Activated naive CD8-positive, alpha-beta T cell (primary cell): ENCODE results near the gene UBA3.

Experiments
- H3K27ac Mint-ChIP-seq: one replicate; pipeline ENCODE4 v1.8.0; 2021; ENCODE audit warnings: mixed read lengths
- H3K27me3 Mint-ChIP-seq: one replicate; pipeline ENCODE4 v1.8.0; 2021; ENCODE audit warnings: mixed read lengths
- H3K36me3 Mint-ChIP-seq: one replicate; pipeline ENCODE4 v1.8.0; 2021; ENCODE audit warnings: mixed read lengths
- H3K4me1 Mint-ChIP-seq: one replicate; pipeline ENCODE4 v1.8.0; 2021; ENCODE audit warnings: low read depth, mixed read lengths
- H3K4me3 Mint-ChIP-seq: one replicate; pipeline ENCODE4 v1.8.0; 2021; ENCODE audit warnings: mild to moderate bottlenecking, mixed read lengths
- H3K9me3 Mint-ChIP-seq: one replicate; pipeline ENCODE4 v1.8.0; 2021; ENCODE audit warnings: low read depth, mixed read lengths

UBA3 gene

DNA sequence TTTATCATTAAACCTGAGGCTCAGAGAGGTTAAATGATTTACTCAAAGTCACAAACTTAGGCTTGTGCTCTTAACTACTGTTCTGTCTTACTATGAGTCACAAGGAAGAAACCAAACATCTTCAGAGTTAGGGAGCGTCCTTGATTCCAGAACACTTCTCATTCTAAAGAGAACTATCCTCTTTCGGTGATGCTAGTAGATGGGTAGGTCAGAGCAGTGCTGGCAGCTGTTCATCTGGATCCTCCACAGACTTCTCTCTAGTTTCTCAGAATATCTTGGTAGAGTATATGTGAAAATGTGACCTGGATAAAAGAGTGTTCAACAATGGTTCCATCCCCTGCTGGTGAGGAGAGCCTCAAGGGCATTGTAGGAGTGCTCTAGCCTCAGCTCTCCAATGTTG, 7.9 kb upstream of the UBA3 start:
- H3K4me3 Mint-ChIP-seq = peak overlapping the region; percentile 81
- H3K27me3 Mint-ChIP-seq = no peaks in the 10 kb centered on the region
- no peaks in the 10 kb centered on the region for H3K36me3 Mint-ChIP-seq
- no peaks in the 10 kb centered on the region for H3K9me3 Mint-ChIP-seq
- H3K27ac Mint-ChIP-seq = peak overlapping the region; percentile 86
- peaks cover 80% of the 10 kb centered on the region for H3K4me1 Mint-ChIP-seq

- Mint-ChIP-seq H3K4me3 (peak overlapping the region; percentile 81), H3K36me3 (no peaks in the 10 kb centered on the region), H3K27me3 (no peaks in the 10 kb centered on the region)
Observed at GRCh38 chr3:69087030-69087791, 7.0 kb upstream of the UBA3 start.

GRCh38 chr3:69085833-69086722, 5.9 kb upstream of the UBA3 start:
- H3K27me3 Mint-ChIP-seq = no peaks in the 10 kb centered on the region

More at GRCh38 chr3:69087030-69087791, 7.0 kb upstream of the UBA3 start:
- Mint-ChIP-seq H3K4me1 (peaks cover 82% of the 10 kb centered on the region), H3K27ac (peak overlapping the region; percentile 80), H3K9me3 (no peaks in the 10 kb centered on the region)

DNA sequence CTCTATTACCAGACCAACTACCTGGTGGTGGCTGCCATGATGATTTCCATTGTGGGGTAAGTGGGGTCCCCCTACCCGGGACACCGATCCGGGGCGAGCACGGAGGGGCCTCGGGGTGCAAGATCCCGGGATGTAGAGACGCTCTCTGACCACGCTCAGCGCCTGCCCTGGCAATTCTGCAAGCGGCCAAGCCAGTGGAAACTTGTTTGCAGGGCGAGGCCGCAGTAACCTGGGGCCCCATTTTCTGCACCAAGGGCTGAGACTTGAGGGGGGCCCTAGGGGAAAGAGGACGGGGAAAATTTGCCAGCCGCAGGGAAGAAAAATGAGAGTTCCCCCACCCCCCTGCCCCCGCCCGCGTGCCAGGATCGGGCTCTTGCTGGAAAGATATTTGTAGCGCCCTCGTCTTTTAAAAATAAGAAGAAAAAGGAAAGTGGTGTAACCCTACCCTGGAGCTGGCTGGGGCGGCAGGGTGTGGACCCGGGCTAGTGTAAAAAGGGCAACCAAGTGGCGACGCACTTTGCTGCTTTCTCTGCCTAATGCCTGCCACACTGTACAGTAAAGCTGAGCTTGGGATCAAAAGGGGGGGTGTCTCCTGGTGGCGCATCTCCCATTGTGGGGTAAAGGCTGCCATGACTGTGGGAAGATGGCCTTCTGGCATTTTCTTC, 5.1 kb upstream of the UBA3 start:
- Mint-ChIP-seq H3K4me3 (peak overlapping the region; percentile 96), H3K9me3 (no peaks in the 10 kb centered on the region), H3K36me3 (no peaks in the 10 kb centered on the region), H3K27ac (peak overlapping the region; percentile 99), H3K27me3 (no peaks in the 10 kb centered on the region), H3K4me1 (peaks cover 83% of the 10 kb centered on the region)

More at GRCh38 chr3:69085833-69086722, 5.9 kb upstream of the UBA3 start:
- H3K4me3 Mint-ChIP-seq = peak overlapping the region; percentile 96
- no peaks in the 10 kb centered on the region for H3K36me3 Mint-ChIP-seq
- H3K4me1 Mint-ChIP-seq = peaks cover 82% of the 10 kb centered on the region
- H3K27ac Mint-ChIP-seq = peak overlapping the region; percentile 99
- no peaks in the 10 kb centered on the region for H3K9me3 Mint-ChIP-seq

DNA sequence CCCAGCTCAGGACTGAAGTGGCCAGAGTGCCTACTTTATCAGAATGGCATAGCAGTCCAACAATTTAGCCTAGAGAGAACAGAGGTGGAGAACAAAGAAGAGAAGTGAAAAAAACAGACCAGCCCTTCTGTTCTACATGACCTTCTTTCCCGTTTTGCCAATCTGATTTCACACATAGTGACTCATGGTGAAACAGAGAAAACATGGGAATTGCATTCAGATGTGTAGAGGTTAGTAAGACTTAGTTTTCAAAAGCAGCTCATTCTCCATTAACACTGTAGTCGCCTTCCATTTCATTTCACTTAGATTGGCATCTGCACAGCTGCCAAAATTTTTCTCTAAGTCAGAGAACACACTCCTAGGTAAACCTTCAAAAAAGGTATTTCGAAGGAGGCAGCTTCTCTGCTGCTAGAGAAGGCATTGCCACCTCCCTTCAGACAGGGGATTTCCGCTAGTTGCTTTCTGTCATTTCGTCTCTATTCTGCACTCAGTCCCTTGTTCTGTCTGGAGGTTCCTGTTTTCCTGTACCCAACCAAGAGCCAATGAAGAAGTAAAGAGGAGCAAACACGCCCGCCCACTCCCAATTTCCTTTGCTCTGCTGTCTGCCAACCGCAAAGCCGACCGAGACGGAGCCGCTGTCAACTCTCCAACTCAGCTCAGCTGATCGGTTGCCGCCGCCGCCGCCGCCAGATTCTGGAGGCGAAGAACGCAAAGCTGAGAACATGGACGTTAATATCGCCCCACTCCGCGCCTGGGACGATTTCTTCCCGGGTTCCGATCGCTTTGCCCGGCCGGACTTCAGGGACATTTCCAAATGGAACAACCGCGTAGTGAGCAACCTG, 4.4 kb upstream of the UBA3 start, which contains the start of gene ARL6IP5:
ARL6IP5 (plus strand) TSS at position 612 of the 842 bp plus-strand sequence; CDS start at position 723, 111 bp downstream.
- peak within 1 kb of the TSS; percentile 99 for H3K27ac Mint-ChIP-seq
- peaks cover 78% of the 10 kb centered on the region for H3K4me1 Mint-ChIP-seq
- H3K36me3 Mint-ChIP-seq = no peaks in the 10 kb centered on the region
- no peaks in the 10 kb centered on the region for H3K9me3 Mint-ChIP-seq
- H3K27me3 Mint-ChIP-seq = no peaks in the 10 kb centered on the region
- peak within 1 kb of the TSS; percentile 96 for H3K4me3 Mint-ChIP-seq

DNA sequence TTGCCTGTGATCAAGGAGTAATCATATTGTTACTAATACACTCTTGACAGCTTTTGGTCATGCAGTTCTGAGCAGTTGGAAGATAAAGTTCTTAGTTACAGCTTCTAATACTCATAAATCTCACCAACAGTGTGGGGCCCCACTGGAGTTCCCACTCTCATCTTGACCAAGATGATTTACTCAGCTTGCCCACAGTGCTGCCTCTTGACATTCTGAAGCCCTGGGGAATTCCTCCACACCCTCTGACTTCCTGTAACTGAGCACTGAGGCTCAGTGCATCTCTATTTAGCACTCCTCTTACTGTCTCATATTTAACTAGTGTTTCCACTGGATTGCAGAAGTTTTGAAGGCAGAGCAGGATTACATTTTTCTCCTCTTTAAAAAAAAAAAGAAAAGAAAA, 2.6 kb upstream of the UBA3 start:
- H3K4me1 Mint-ChIP-seq = peaks cover 78% of the 10 kb centered on the region
- H3K4me3 Mint-ChIP-seq = peak overlapping the region; percentile 96
- no peaks in the 10 kb centered on the region for H3K36me3 Mint-ChIP-seq
- H3K27ac Mint-ChIP-seq = peak overlapping the region; percentile 99
- no peaks in the 10 kb centered on the region for H3K27me3 Mint-ChIP-seq
- H3K9me3 Mint-ChIP-seq = no peaks in the 10 kb centered on the region

- Mint-ChIP-seq H3K4me1 (peaks cover 80% of the 10 kb centered on the region), H3K4me3 (peak overlapping the region; percentile 96), H3K27ac (peak overlapping the region; percentile 99), H3K27me3 (no peaks in the 10 kb centered on the region), H3K9me3 (no peaks in the 10 kb centered on the region), H3K36me3 (no peaks in the 10 kb centered on the region)
Observed at GRCh38 chr3:69082361-69082760, 2.2 kb upstream of the UBA3 start.

GRCh38 chr3:69081583-69082262, 1.6 kb upstream of the UBA3 start:
- Mint-ChIP-seq H3K4me3 (peak overlapping the region; percentile 96), H3K4me1 (peaks cover 79% of the 10 kb centered on the region), H3K27ac (peak overlapping the region; percentile 99)

GRCh38 chr3:69079269-69080159, 651 bp downstream of the UBA3 start:
- Mint-ChIP-seq H3K4me1 (peaks cover 72% of the 10 kb centered on the region), H3K9me3 (no peaks in the 10 kb centered on the region), H3K36me3 (peaks cover 2% of the 10 kb centered on the region), H3K27ac (peak overlapping the region; percentile 91), H3K27me3 (no peaks in the 10 kb centered on the region), H3K4me3 (peak overlapping the region; percentile 97)

More at GRCh38 chr3:69081583-69082262, 1.6 kb upstream of the UBA3 start:
- peaks cover 2% of the 10 kb centered on the region for H3K36me3 Mint-ChIP-seq
- no peaks in the 10 kb centered on the region for H3K27me3 Mint-ChIP-seq
- no peaks in the 10 kb centered on the region for H3K9me3 Mint-ChIP-seq

DNA sequence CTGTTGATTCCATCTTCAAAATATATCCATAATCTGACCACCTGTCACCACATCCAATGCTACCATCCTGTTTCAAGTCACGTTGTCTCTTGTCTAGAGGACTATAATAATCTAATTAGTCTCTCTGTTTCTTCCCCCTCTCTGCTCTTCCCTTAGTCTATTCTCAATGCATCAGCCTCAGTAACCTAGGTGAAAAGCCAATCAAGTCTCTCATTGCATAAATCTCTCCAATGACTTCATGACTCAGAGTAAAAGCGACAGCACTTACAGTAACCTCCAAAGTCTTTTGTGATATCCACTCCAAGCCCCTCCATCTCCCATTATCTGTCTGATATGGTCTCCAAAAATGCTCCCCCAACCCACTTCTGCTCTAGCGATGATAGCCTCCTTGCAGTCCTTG, 7.2 kb downstream of the UBA3 start:
- Mint-ChIP-seq H3K36me3 (peaks cover 18% of the 10 kb centered on the region), H3K4me3 (no peak overlapping the region), H3K27ac (peak overlapping the region; percentile 13)

DNA sequence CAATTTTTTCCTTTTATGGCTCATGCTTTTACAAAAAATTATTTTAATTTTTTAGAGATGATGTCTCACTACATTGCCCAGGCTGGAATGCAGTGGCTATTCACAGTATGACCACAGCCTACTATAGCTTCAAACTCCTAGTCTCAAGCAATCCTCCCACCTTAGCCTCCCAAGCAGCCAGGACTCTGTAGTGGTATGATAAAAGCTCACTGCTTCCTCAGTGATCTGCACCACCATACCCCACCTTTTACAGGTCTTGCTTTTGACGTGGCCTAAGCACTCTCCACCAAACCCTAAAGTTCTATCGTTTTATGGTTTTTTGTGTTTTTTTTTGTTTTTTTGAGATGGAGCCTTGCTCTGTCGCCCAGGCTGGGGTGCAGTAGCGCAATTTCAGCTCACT, 14.0 kb downstream of the UBA3 start:
- H3K36me3 Mint-ChIP-seq = peaks cover 11% of the 10 kb centered on the region
- no peak overlapping the region for H3K4me3 Mint-ChIP-seq
- H3K27me3 Mint-ChIP-seq = no peaks in the 10 kb centered on the region
- H3K9me3 Mint-ChIP-seq = no peaks in the 10 kb centered on the region
- H3K4me1 Mint-ChIP-seq = peaks cover 38% of the 10 kb centered on the region
- H3K27ac Mint-ChIP-seq = peak overlapping the region; percentile 64

More for the DNA sequence above, 7.2 kb downstream of the UBA3 start:
- Mint-ChIP-seq H3K4me1 (peaks cover 37% of the 10 kb centered on the region), H3K9me3 (no peaks in the 10 kb centered on the region), H3K27me3 (no peaks in the 10 kb centered on the region)

GRCh38 chr3:69065318-69065964, 14.7 kb downstream of the UBA3 start:
- Mint-ChIP-seq H3K9me3 (no peaks in the 10 kb centered on the region), H3K27ac (peak overlapping the region; percentile 64), H3K36me3 (peaks cover 13% of the 10 kb centered on the region), H3K27me3 (no peaks in the 10 kb centered on the region), H3K4me1 (peaks cover 36% of the 10 kb centered on the region), H3K4me3 (peak overlapping the region; percentile 40)
